Hepatocyte (in vitro differentiated cells): ENCODE measurements around the gene ADGRB2.

Source experiments
- CTCF ChIP-seq: fragments of 200-600 bp; sonication (generic); IDR thresholded peaks from 2 replicates; pipeline ENCODE4 v1.5.1; 2016; ENCODE audit warnings: antibody characterized with exemption, mild to moderate bottlenecking; ENCODE audit not compliant: poor library complexity
- EZH2 ChIP-seq: fragments of 200-600 bp; sonication (generic); IDR thresholded peaks from 2 replicates; pipeline ENCODE4 v1.6.1; 2016; ENCODE audit warnings: antibody characterized with exemption, mild to moderate bottlenecking, borderline replicate concordance

- TF ChIP-seq CTCF = no peak
- TF ChIP-seq EZH2 = no peak
Observed at GRCh38 chr1:31744165-31744888, 19.8 kb downstream of the ADGRB2 start.
